Mesenchymal stem cell (in vitro differentiated cells and primary cell): Measurements from ENCODE around the gene HIPK1.

ENCODE experiments used
- DNase-seq: peaks from one replicate; pipeline ENCODE4 v3.0.0-alpha.2; 2013
- H2AFZ ChIP-seq: one replicate; pipeline ENCODE4 v1.6.1; 2013; ENCODE audit warnings: low read depth, mild to moderate bottlenecking, control low read depth, inconsistent platforms, low read length, moderate library complexity
- H2AK5ac ChIP-seq: 2 replicates; pipeline ENCODE4 v1.6.1; 2013; ENCODE audit warnings: low read length, moderate library complexity, mild to moderate bottlenecking, inconsistent platforms; ENCODE audit not compliant: severe bottlenecking
- H2BK120ac ChIP-seq: one replicate; pipeline ENCODE4 v1.6.1; 2013; ENCODE audit warnings: low read depth, mild to moderate bottlenecking, inconsistent platforms, low read length, moderate library complexity
- H2BK12ac ChIP-seq, 2 experiments: one replicate each; pipeline ENCODE4 v1.6.1; 2013; ENCODE audit warnings: inconsistent platforms in 2 of 2, low read length in 2 of 2, mild to moderate bottlenecking in 2 of 2, moderate library complexity in 2 of 2, control low read depth in 1 of 2
- H2BK15ac ChIP-seq: one replicate; pipeline ENCODE4 v1.6.1; 2013; ENCODE audit warnings: mild to moderate bottlenecking, low read depth, inconsistent platforms; ENCODE audit not compliant: poor library complexity, severe bottlenecking
- H2BK5ac ChIP-seq: 2 replicates; pipeline ENCODE4 v1.6.1; 2013; ENCODE audit warnings: low read depth, mild to moderate bottlenecking, low read length, control low read depth, inconsistent platforms; ENCODE audit not compliant: poor library complexity, severe bottlenecking
- H3K14ac ChIP-seq, 2 experiments: one replicate each; pipeline ENCODE4 v1.6.1; 2013; ENCODE audit warnings: inconsistent platforms in 2 of 2, low read length in 2 of 2, control low read depth in 1 of 2, mild to moderate bottlenecking in 1 of 2, moderate library complexity in 1 of 2
- H3K18ac ChIP-seq, 2 experiments: one replicate each; pipeline ENCODE4 v1.6.1; 2013; ENCODE audit warnings: inconsistent platforms in 2 of 2, low read length in 2 of 2, control low read depth in 1 of 2, low read depth in 1 of 2, mild to moderate bottlenecking in 1 of 2
- H3K23ac ChIP-seq, 2 experiments: one replicate each; pipeline ENCODE4 v1.6.1; 2013; ENCODE audit warnings: inconsistent platforms in 2 of 2, low read length in 2 of 2, mild to moderate bottlenecking in 2 of 2, moderate library complexity in 2 of 2, control low read depth in 1 of 2
- H3K27ac ChIP-seq: 2 replicates; pipeline ENCODE4 v1.5.1; 2013; ENCODE audit warnings: mild to moderate bottlenecking, moderate library complexity, low read length, control low read depth, inconsistent platforms; ENCODE audit not compliant: poor library complexity, severe bottlenecking
- H3K27me3 ChIP-seq, 2 experiments: 2 replicates each; pipeline versions ENCODE4 v1.6.1 to v1.7.0; 2013; ENCODE audit warnings: low read length in 2 of 2, mild to moderate bottlenecking in 2 of 2, moderate library complexity in 2 of 2, control low read depth in 1 of 2, inconsistent platforms in 1 of 2; ENCODE audit not compliant: control insufficient read depth in 1 of 2, insufficient read depth in 1 of 2
- H3K36me3 ChIP-seq, 2 experiments: 2 replicates each; pipeline versions ENCODE4 v1.6.1 to v1.7.0; 2013; ENCODE audit warnings: low read length in 2 of 2, control low read depth in 1 of 2, inconsistent platforms in 1 of 2, low read depth in 1 of 2, mild to moderate bottlenecking in 1 of 2; ENCODE audit not compliant: insufficient read depth in 2 of 2, control insufficient read depth in 1 of 2
- H3K4ac ChIP-seq, 2 experiments: one replicate each; pipeline ENCODE4 v1.6.1; 2013; ENCODE audit warnings: inconsistent platforms in 2 of 2, low read length in 2 of 2, mild to moderate bottlenecking in 2 of 2, moderate library complexity in 2 of 2, control low read depth in 1 of 2, low read depth in 1 of 2
- H3K4me1 ChIP-seq: 2 replicates; pipeline ENCODE4 v1.6.1; 2013; ENCODE audit warnings: low read depth, low read length, control low read depth; ENCODE audit not compliant: control insufficient read depth, insufficient read depth
- H3K4me2 ChIP-seq: 2 replicates; pipeline ENCODE4 v1.6.1; 2013; ENCODE audit warnings: low read length, mild to moderate bottlenecking, inconsistent platforms; ENCODE audit not compliant: poor library complexity, severe bottlenecking
- H3K4me3 ChIP-seq, 2 experiments: 2 replicates each; pipeline versions ENCODE4 v1.5.1 to v1.7.0; 2013; ENCODE audit warnings: low read length in 2 of 2, mild to moderate bottlenecking in 2 of 2, control low read depth in 1 of 2, low read depth in 1 of 2; ENCODE audit not compliant: insufficient read depth in 1 of 2
- H3K79me1 ChIP-seq: replicated peaks from 2 replicates; pipeline ENCODE4 v1.6.1; 2013; ENCODE audit warnings: mild to moderate bottlenecking, control low read depth, low read length, inconsistent platforms; ENCODE audit not compliant: poor library complexity, severe bottlenecking
- H3K9ac ChIP-seq: 2 replicates; pipeline ENCODE4 v1.7.0; 2013; ENCODE audit warnings: mild to moderate bottlenecking, low read length, moderate library complexity
- H3K9me3 ChIP-seq: 2 replicates; pipeline ENCODE4 v1.7.0; 2013; ENCODE audit warnings: mild to moderate bottlenecking, low read length; ENCODE audit not compliant: control insufficient read depth
- H4K8ac ChIP-seq: one replicate; pipeline ENCODE4 v1.6.1; 2013; ENCODE audit warnings: inconsistent platforms, mild to moderate bottlenecking, low read length, moderate library complexity
- H4K91ac ChIP-seq: one replicate; pipeline ENCODE4 v1.6.1; 2013; ENCODE audit warnings: mild to moderate bottlenecking, low read length, inconsistent platforms
- WGBS: methylation state at CpG from one replicate; pipeline ENCODE4 v1.1.7; 2013; ENCODE audit warnings: mixed read lengths; 5-methylcytosine and 5-hydroxymethylcytosine counted together

Gene HIPK1

GRCh38 chr1:113940365-113941244, 11.5 kb downstream of the HIPK1 start:
- WGBS = 97% methylated on average over 16 of the region's 16 CpGs
- no peak for DNase-seq
- Histone ChIP-seq H2BK15ac (no peak overlapping the region), H3K4me2 (no peak overlapping the region), H4K91ac (no peak overlapping the region), H3K9ac (no peak overlapping the region), H3K4ac (no peak overlapping the region), H3K14ac (no peak overlapping the region), H3K9me3 (no peaks in the 10 kb centered on the region), H3K23ac (no peak overlapping the region), H2BK12ac (no peak overlapping the region), H2BK120ac (no peak overlapping the region), H3K36me3 (peaks cover 19 to 36% of the 10 kb centered on the region in 2 experiments), H2BK5ac (no peak overlapping the region), H3K27ac (no peak overlapping the region), H3K4me1 (peaks cover 1% of the 10 kb centered on the region), H3K18ac (no peak overlapping the region), H3K4me3 (no peak overlapping the region), H2AFZ (no peak overlapping the region), H4K8ac (peak overlapping the region; percentile 9), H3K27me3 (no peaks in the 10 kb centered on the region), H2AK5ac (no peak overlapping the region), H3K79me1 (peaks cover 20% of the 10 kb centered on the region)

- Histone ChIP-seq H3K9ac (no peak overlapping the region), H3K27ac (no peak overlapping the region), H3K4me1 (peaks cover 1% of the 10 kb centered on the region), H2BK5ac (no peak overlapping the region), H3K36me3 (peaks cover 19 to 36% of the 10 kb centered on the region in 2 experiments), H3K4ac (no peak overlapping the region), H3K79me1 (peaks cover 20% of the 10 kb centered on the region), H2BK120ac (no peak overlapping the region), H2BK12ac (no peak overlapping the region), H3K4me2 (no peak overlapping the region), H2AFZ (no peak overlapping the region), H4K91ac (no peak overlapping the region), H2AK5ac (no peak overlapping the region), H4K8ac (no peak overlapping the region), H3K27me3 (no peaks in the 10 kb centered on the region), H3K9me3 (no peaks in the 10 kb centered on the region), H3K18ac (no peak overlapping the region), H2BK15ac (no peak overlapping the region), H3K14ac (no peak overlapping the region), H3K23ac (no peak overlapping the region), H3K4me3 (no peak overlapping the region)
- no peak for DNase-seq
- over 99% methylated on average over 4 of the region's 7 CpGs for WGBS
Measured at GRCh38 chr1:113941245-113941559, 12.1 kb downstream of the HIPK1 start.

- no peak overlapping the region for H3K4me3 ChIP-seq
- peaks cover 1% of the 10 kb centered on the region for H3K4me1 ChIP-seq
- H3K27me3 ChIP-seq = no peaks in the 10 kb centered on the region
- no peak overlapping the region for H3K9ac ChIP-seq
- H2BK12ac ChIP-seq = no peak overlapping the region
- H3K23ac ChIP-seq = no peak overlapping the region
- no peak overlapping the region for H3K14ac ChIP-seq
- H3K79me1 ChIP-seq = peaks cover 22% of the 10 kb centered on the region
- DNase-seq = no peak
- H3K27ac ChIP-seq = no peak overlapping the region
- H4K91ac ChIP-seq = no peak overlapping the region
- H3K36me3 ChIP-seq = peaks cover 19 to 36% of the 10 kb centered on the region in 2 experiments
- no peak overlapping the region for H4K8ac ChIP-seq
- no peaks in the 10 kb centered on the region for H3K9me3 ChIP-seq
- H2BK15ac ChIP-seq = no peak overlapping the region
- H3K18ac ChIP-seq = no peak overlapping the region
- H3K4ac ChIP-seq = no peak overlapping the region
- no peak overlapping the region for H2BK120ac ChIP-seq
- no peak overlapping the region for H3K4me2 ChIP-seq
- H2BK5ac ChIP-seq = no peak overlapping the region
- H2AFZ ChIP-seq = no peak overlapping the region
- no peak overlapping the region for H2AK5ac ChIP-seq
Measured at GRCh38 chr1:113942527-113942926, 13.4 kb downstream of the HIPK1 start.

GRCh38 chr1:113943028-113943811, 14.1 kb downstream of the HIPK1 start:
- H3K18ac ChIP-seq = no peak overlapping the region
- no peaks in the 10 kb centered on the region for H3K27me3 ChIP-seq
- peak; percentile 69 for DNase-seq
- no peak overlapping the region for H2BK120ac ChIP-seq
- H3K4me1 ChIP-seq = no peaks in the 10 kb centered on the region
- no peak overlapping the region for H4K8ac ChIP-seq
- H3K27ac ChIP-seq = no peak overlapping the region
- H3K9ac ChIP-seq = no peak overlapping the region
- H3K14ac ChIP-seq = no peak overlapping the region
- no peak overlapping the region for H3K4me3 ChIP-seq
- H3K4me2 ChIP-seq = no peak overlapping the region
- no peak overlapping the region for H2BK12ac ChIP-seq
- no peaks in the 10 kb centered on the region for H3K9me3 ChIP-seq
- no peak overlapping the region for H3K23ac ChIP-seq
- no peak overlapping the region for H2AK5ac ChIP-seq
- peaks cover 19% of the 10 kb centered on the region for H3K79me1 ChIP-seq
- H2BK15ac ChIP-seq = no peak overlapping the region
- no peak overlapping the region for H3K4ac ChIP-seq
- H2AFZ ChIP-seq = no peak overlapping the region
- no peak overlapping the region for H4K91ac ChIP-seq
- no peak overlapping the region for H2BK5ac ChIP-seq
- peaks cover 19 to 36% of the 10 kb centered on the region in 2 experiments for H3K36me3 ChIP-seq
